A673 (cell line): Measurements from ENCODE around the gene TOPBP1. TPM values are rescaled to one million over a fixed set of nuclear protein-coding genes. Genes with fewer than 3 reads are reported as not detected.

Experiments used
- BruUV-seq: library from RNA; stranded (reverse); fragments of 400-500 nt; replicated peaks from 2 replicates; lab custom pipeline; 2021; lab: Mats Ljungman, UMichigan
- CTCF ChIA-PET: fragments of 300-600 bp; sonication (Branson Sonifier 250); formaldehyde crosslinking; loops from one replicate; lab custom pipeline; 2022; ENCODE audit warnings: antibody characterized with exemption; lab: Charles Lee
- POLR2A ChIA-PET: fragments of 300-600 bp; sonication (Branson Sonifier 250); formaldehyde crosslinking; loops from one replicate; lab custom pipeline; 2022; ENCODE audit warnings: antibody characterized with exemption; ENCODE audit not compliant: low non-redundant PET; lab: Charles Lee
- DNase-seq: peaks from one replicate; pipeline ENCODE4 v3.0.0-alpha.2; 2015; ENCODE audit warnings: low spot score
- H3K27ac ChIP-seq: fragments of 200-600 bp; sonication (generic); 2 replicates; pipeline ENCODE4 v1.5.1; 2016; ENCODE audit warnings: mixed run types, low read depth, mild to moderate bottlenecking, mixed read lengths, antibody characterized with exemption, low read length; ENCODE audit not compliant: poor library complexity, severe bottlenecking
- H3K27me3 ChIP-seq: fragments of 200-600 bp; sonication (generic); replicated peaks from 2 replicates; pipeline ENCODE4 v1.6.1; 2017; ENCODE audit warnings: mixed run types, low read depth, mild to moderate bottlenecking, mixed read lengths, antibody characterized with exemption, low read length; ENCODE audit not compliant: insufficient read depth, poor library complexity
- H3K36me3 ChIP-seq: fragments of 200-600 bp; sonication (generic); 2 replicates; pipeline ENCODE4 v1.6.1; 2016; ENCODE audit warnings: mixed run types, mild to moderate bottlenecking, mixed read lengths, antibody characterized with exemption, low read length; ENCODE audit not compliant: insufficient read depth, poor library complexity, severe bottlenecking
- H3K4me1 ChIP-seq: fragments of 200-600 bp; sonication (generic); 2 replicates; pipeline ENCODE4 v1.6.1; 2017; ENCODE audit warnings: mixed run types, mild to moderate bottlenecking, mixed read lengths, antibody characterized with exemption, low read length; ENCODE audit not compliant: insufficient read depth, poor library complexity, severe bottlenecking
- H3K4me3 ChIP-seq: fragments of 200-600 bp; sonication (generic); 2 replicates; pipeline ENCODE4 v1.5.1; 2016; ENCODE audit warnings: low read depth, mixed run types, mild to moderate bottlenecking, mixed read lengths, low read length; ENCODE audit not compliant: poor library complexity, severe bottlenecking
- H3K9me3 ChIP-seq: fragments of 200-600 bp; sonication (generic); 2 replicates; pipeline ENCODE4 v1.6.1; 2016; ENCODE audit warnings: mixed run types, low read depth, mild to moderate bottlenecking, mixed read lengths, antibody characterized with exemption, low read length; ENCODE audit not compliant: poor library complexity, severe bottlenecking
- EZH2 ChIP-seq: fragments of 200-600 bp; sonication (generic); IDR thresholded peaks from 2 replicates; pipeline ENCODE4 v1.6.1; 2017; ENCODE audit warnings: borderline replicate concordance, low read depth, mild to moderate bottlenecking, mixed read lengths, antibody characterized with exemption, low read length; ENCODE audit not compliant: poor library complexity, severe bottlenecking
- intact Hi-C: fragments of 100-400 bp; cut with micrococcal nuclease; formaldehyde crosslinking; loops from one replicate; pipeline ENCODE4 v1.10.0; 2022; ENCODE audit not compliant: unreplicated experiment
- total RNA-seq: library from RNA; stranded (reverse); gene quantifications from 2 replicates; pipeline ENCODE4 v1.2.3, GENCODE V29; 2021
- TF ChIP-seq, protein P1 (sequence below): fragments of 300-800, 200-600 bp; sonication (generic); conservative IDR thresholded peaks from 2 replicates; pipeline ENCODE4 v1.5.1; 2017; ENCODE audit warnings: low read depth, mild to moderate bottlenecking, antibody characterized with exemption, low read length, moderate library complexity, mixed read lengths

Gene TOPBP1
- total RNA-seq, 1 experiment from 2014 or later = 59.8 TPM

- no peak overlapping the region for H3K4me3 ChIP-seq
- TF ChIP-seq, protein P1, sequence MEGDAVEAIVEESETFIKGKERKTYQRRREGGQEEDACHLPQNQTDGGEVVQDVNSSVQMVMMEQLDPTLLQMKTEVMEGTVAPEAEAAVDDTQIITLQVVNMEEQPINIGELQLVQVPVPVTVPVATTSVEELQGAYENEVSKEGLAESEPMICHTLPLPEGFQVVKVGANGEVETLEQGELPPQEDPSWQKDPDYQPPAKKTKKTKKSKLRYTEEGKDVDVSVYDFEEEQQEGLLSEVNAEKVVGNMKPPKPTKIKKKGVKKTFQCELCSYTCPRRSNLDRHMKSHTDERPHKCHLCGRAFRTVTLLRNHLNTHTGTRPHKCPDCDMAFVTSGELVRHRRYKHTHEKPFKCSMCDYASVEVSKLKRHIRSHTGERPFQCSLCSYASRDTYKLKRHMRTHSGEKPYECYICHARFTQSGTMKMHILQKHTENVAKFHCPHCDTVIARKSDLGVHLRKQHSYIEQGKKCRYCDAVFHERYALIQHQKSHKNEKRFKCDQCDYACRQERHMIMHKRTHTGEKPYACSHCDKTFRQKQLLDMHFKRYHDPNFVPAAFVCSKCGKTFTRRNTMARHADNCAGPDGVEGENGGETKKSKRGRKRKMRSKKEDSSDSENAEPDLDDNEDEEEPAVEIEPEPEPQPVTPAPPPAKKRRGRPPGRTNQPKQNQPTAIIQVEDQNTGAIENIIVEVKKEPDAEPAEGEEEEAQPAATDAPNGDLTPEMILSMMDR = no peak
- no peak for TF ChIP-seq EZH2
- ChIA-PET POLR2A (no interaction called here), CTCF (no interaction called here)
- intact Hi-C loops = no loop called here
- no TSS peak for BruUV-seq
- peaks cover 64% of the 10 kb centered on the region for H3K27me3 ChIP-seq
- H3K27ac ChIP-seq = no peak overlapping the region
- H3K9me3 ChIP-seq = no peaks in the 10 kb centered on the region
- H3K36me3 ChIP-seq = no peaks in the 10 kb centered on the region
- DNase-seq = no peak
- no peaks in the 10 kb centered on the region for H3K4me1 ChIP-seq
Measured at GRCh38 chr3:133673746-133674145, 12.0 kb upstream of the TOPBP1 start.

DNA sequence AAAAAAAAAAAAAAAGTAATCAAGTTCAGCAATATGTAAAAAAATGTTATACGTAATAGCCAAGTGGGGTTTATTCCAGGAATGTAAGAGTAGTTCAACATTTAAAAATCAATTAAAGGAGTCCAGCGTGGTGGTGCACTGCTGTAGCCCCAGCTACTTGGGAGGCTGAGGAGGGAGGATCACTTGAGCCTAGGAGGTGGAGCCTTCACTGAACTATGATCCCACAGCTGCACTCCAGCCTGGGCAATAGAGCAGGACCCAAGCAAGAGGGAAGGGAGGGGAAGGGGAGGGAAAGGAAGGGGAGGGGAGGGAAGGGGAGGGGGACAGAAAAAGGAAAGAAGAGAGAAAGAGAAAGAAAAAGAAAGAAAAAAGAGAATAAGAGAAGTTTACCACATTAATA, 10.7 kb upstream of the TOPBP1 start:
- Histone ChIP-seq H3K27ac (no peak overlapping the region), H3K9me3 (no peaks in the 10 kb centered on the region), H3K4me1 (no peaks in the 10 kb centered on the region), H3K4me3 (no peak overlapping the region), H3K27me3 (peaks cover 64% of the 10 kb centered on the region), H3K36me3 (no peaks in the 10 kb centered on the region)
- POLR2A ChIA-PET = no interaction called here
- CTCF ChIA-PET = interaction anchor here (0.7 kb wide), 1 partner anchor 810 kb away, joined by 4 read pairs; no protein-coding TSS in a partner anchor
- BruUV-seq = no TSS peak
- intact Hi-C loops = no loop called here
- no peak for DNase-seq
- no peak for TF ChIP-seq EZH2
- TF ChIP-seq, protein P1 = no peak

GRCh38 chr3:133670525-133670995, 8.8 kb upstream of the TOPBP1 start:
- Histone ChIP-seq H3K9me3 (no peaks in the 10 kb centered on the region), H3K27me3 (peaks cover 51% of the 10 kb centered on the region), H3K27ac (no peak overlapping the region), H3K36me3 (no peaks in the 10 kb centered on the region), H3K4me3 (no peak overlapping the region), H3K4me1 (no peaks in the 10 kb centered on the region)
- TF ChIP-seq, protein P1 = no peak
- no peak for TF ChIP-seq EZH2
- intact Hi-C loops = no loop called here
- POLR2A ChIA-PET = no interaction called here
- no TSS peak for BruUV-seq
- CTCF ChIA-PET = no interaction called here
- no peak for DNase-seq
